ENCODE measurements around the gene CLTC.

GRCh38 chr17:59627770-59628171 is 8.1 kb downstream of the CLTC start:
- TF ChIP-seq CTCF (IDR thresholded peaks at IDR 0.05; ENCODE audit: borderline replicate concordance, extremely low read depth, low read length, poor library complexity, severe bottlenecking) (no peak), EZH2 (IDR thresholded peaks at IDR 0.05; ENCODE audit: borderline replicate concordance, low read depth, low read length, severe bottlenecking) (no peak)

Measured in DND-41 (cell line).